ENCODE data around the gene CD28.

Gene CD28

DNA sequence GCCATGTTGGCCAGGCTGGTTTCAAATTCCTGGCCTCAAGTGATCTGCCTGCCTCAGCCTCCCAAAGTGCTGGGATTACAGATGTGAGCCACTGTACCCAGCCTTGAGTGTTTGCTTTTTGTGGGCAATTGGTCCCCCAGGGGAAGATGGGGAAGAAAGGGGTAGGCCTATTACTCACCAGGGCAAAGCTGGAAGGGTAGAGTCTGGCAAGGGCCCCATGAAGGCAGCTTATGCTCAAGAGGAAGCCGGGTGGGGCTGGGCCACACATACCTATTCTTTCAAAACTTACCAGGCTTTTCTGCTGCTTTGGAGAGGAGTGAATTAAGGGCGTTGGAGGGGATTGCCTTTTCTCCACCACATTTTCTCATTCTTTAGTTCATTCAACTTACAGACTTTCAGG, 24.5 kb upstream of the CD28 start:
- Histone ChIP-seq H3K9me3 (ENCODE audit: insufficient read depth, low read length) (no peaks in the 10 kb centered on the region), H3K9me2 (replicated peaks; ENCODE audit: insufficient read depth, low read length) (no peaks in the 10 kb centered on the region), H3K9ac (ENCODE audit: low read length) (no peak overlapping the region), H4K20me1 (ENCODE audit: low read depth, low read length) (no peaks in the 10 kb centered on the region), H2AFZ (ENCODE audit: low read depth, low read length, severe bottlenecking) (no peak overlapping the region), H3K4me2 (ENCODE audit: low read depth, low read length, poor library complexity, severe bottlenecking) (no peak overlapping the region), H3F3A (ENCODE audit: insufficient read depth) (no peaks in the 10 kb centered on the region), H3K27me3 (ENCODE audit: low read length) (no peaks in the 10 kb centered on the region), H3K27ac (ENCODE audit: low read depth, low read length) (no peak overlapping the region), H3K79me2 (ENCODE audit: insufficient read depth, low read length) (no peaks in the 10 kb centered on the region), H3K4me3 (ENCODE audit: insufficient read depth, low read length, poor library complexity, severe bottlenecking) (no peak overlapping the region), H3K36me3 (ENCODE audit: low read length) (no peaks in the 10 kb centered on the region)
- no peak for TF ChIP-seq EZH2phosphoT487 (conservative IDR thresholded peaks at IDR 0.05; ENCODE audit: low read length)
- TF ChIP-seq, protein P1, sequence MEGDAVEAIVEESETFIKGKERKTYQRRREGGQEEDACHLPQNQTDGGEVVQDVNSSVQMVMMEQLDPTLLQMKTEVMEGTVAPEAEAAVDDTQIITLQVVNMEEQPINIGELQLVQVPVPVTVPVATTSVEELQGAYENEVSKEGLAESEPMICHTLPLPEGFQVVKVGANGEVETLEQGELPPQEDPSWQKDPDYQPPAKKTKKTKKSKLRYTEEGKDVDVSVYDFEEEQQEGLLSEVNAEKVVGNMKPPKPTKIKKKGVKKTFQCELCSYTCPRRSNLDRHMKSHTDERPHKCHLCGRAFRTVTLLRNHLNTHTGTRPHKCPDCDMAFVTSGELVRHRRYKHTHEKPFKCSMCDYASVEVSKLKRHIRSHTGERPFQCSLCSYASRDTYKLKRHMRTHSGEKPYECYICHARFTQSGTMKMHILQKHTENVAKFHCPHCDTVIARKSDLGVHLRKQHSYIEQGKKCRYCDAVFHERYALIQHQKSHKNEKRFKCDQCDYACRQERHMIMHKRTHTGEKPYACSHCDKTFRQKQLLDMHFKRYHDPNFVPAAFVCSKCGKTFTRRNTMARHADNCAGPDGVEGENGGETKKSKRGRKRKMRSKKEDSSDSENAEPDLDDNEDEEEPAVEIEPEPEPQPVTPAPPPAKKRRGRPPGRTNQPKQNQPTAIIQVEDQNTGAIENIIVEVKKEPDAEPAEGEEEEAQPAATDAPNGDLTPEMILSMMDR (IDR thresholded peaks at IDR 0.05; ENCODE audit: insufficient read depth, low read length, poor library complexity, severe bottlenecking), result no peak

- no peaks in the 10 kb centered on the region for H3K79me2 ChIP-seq (ENCODE audit: insufficient read depth, low read length)
- H3K4me3 ChIP-seq (ENCODE audit: insufficient read depth, low read length, poor library complexity, severe bottlenecking), result no peak overlapping the region
- no peak for TF ChIP-seq EZH2phosphoT487 (conservative IDR thresholded peaks at IDR 0.05; ENCODE audit: low read length)
- TF ChIP-seq, protein P1 (IDR thresholded peaks at IDR 0.05; ENCODE audit: insufficient read depth, low read length, poor library complexity, severe bottlenecking), result no peak
- no peak overlapping the region for H3K4me2 ChIP-seq (ENCODE audit: low read depth, low read length, poor library complexity, severe bottlenecking)
- H3K9me2 ChIP-seq (replicated peaks; ENCODE audit: insufficient read depth, low read length), result no peaks in the 10 kb centered on the region
- no peak overlapping the region for H3K9ac ChIP-seq (ENCODE audit: low read length)
- no peaks in the 10 kb centered on the region for H4K20me1 ChIP-seq (ENCODE audit: low read depth, low read length)
- H2AFZ ChIP-seq (ENCODE audit: low read depth, low read length, severe bottlenecking), result no peak overlapping the region
- no peaks in the 10 kb centered on the region for H3F3A ChIP-seq (ENCODE audit: insufficient read depth)
- H3K27me3 ChIP-seq (ENCODE audit: low read length), result no peaks in the 10 kb centered on the region
- H3K36me3 ChIP-seq (ENCODE audit: low read length), result no peaks in the 10 kb centered on the region
- H3K9me3 ChIP-seq (ENCODE audit: insufficient read depth, low read length), result no peaks in the 10 kb centered on the region
- H3K27ac ChIP-seq (ENCODE audit: low read depth, low read length), result no peak overlapping the region
Measured at GRCh38 chr2:203682688-203683130, 23.7 kb upstream of the CD28 start.

DNA sequence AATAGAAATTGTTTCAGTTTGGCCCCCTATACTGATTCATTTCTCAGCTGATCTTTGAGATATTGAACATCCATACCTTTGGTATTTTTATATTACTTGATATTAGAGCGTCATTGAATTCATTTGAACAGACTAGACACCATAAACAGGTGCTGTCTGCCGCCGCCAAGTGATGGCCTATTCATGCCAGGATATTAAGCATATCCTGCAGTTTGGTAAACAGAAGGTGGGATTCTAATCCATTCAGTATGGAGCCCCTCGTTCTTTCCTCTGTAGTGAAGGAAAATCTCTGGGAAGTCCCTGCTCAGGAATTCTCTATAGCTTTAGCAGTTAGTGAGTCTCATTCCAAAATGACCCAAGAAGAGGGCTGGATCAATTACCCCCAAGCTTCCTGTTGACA, 23.0 kb upstream of the CD28 start:
- Histone ChIP-seq H2AFZ (ENCODE audit: low read depth, low read length, severe bottlenecking) (no peak overlapping the region), H3K36me3 (ENCODE audit: low read length) (no peaks in the 10 kb centered on the region), H3K79me2 (ENCODE audit: insufficient read depth, low read length) (no peaks in the 10 kb centered on the region), H3K9me2 (replicated peaks; ENCODE audit: insufficient read depth, low read length) (no peaks in the 10 kb centered on the region), H3F3A (ENCODE audit: insufficient read depth) (no peaks in the 10 kb centered on the region), H3K27me3 (ENCODE audit: low read length) (no peaks in the 10 kb centered on the region), H3K9ac (ENCODE audit: low read length) (no peak overlapping the region), H3K4me2 (ENCODE audit: low read depth, low read length, poor library complexity, severe bottlenecking) (no peak overlapping the region), H3K9me3 (ENCODE audit: insufficient read depth, low read length) (no peaks in the 10 kb centered on the region), H4K20me1 (ENCODE audit: low read depth, low read length) (no peaks in the 10 kb centered on the region), H3K4me3 (ENCODE audit: insufficient read depth, low read length, poor library complexity, severe bottlenecking) (no peak overlapping the region), H3K27ac (ENCODE audit: low read depth, low read length) (no peak overlapping the region)
- TF ChIP-seq EZH2phosphoT487 (conservative IDR thresholded peaks at IDR 0.05; ENCODE audit: low read length), result no peak
- TF ChIP-seq, protein P1 (IDR thresholded peaks at IDR 0.05; ENCODE audit: insufficient read depth, low read length, poor library complexity, severe bottlenecking), result no peak

Data from SU-DHL-6 (cell line).